Measurements from ENCODE around the gene SLC17A2. TPM values are rescaled to one million over a fixed set of nuclear protein-coding genes. Genes with fewer than 3 reads are reported as not detected.

Gene SLC17A2
- total and polyA plus RNA-seq, 2 of the 13 experiments (the other 11 are each of a cell fraction or from before 2014, with no cell fraction given), result 11.2 to 32.4 TPM

GRCh38 chr6:25962149-25963127 lies 31.9 kb upstream of the SLC17A2 start, which contains the start of gene TRIM38 (continued):
- 0 out of 2 replicates have a peak, but pooled peaks have one; percentile 31 for TF ChIP-seq ZNF709 (CRISPR knock-in tag; IDR thresholded peaks at IDR 0.05)
- 0 out of 2 replicates have a peak, but pooled peaks have one; percentile 26 for TF ChIP-seq ZZZ3 (CRISPR knock-in tag; IDR thresholded peaks at IDR 0.05; ENCODE audit: borderline replicate concordance)
- no peak for TF ChIP-seq ZNF282 (IDR thresholded peaks at IDR 0.05; ENCODE audit: partially characterized antibody)
- TF ChIP-seq, protein P1, sequence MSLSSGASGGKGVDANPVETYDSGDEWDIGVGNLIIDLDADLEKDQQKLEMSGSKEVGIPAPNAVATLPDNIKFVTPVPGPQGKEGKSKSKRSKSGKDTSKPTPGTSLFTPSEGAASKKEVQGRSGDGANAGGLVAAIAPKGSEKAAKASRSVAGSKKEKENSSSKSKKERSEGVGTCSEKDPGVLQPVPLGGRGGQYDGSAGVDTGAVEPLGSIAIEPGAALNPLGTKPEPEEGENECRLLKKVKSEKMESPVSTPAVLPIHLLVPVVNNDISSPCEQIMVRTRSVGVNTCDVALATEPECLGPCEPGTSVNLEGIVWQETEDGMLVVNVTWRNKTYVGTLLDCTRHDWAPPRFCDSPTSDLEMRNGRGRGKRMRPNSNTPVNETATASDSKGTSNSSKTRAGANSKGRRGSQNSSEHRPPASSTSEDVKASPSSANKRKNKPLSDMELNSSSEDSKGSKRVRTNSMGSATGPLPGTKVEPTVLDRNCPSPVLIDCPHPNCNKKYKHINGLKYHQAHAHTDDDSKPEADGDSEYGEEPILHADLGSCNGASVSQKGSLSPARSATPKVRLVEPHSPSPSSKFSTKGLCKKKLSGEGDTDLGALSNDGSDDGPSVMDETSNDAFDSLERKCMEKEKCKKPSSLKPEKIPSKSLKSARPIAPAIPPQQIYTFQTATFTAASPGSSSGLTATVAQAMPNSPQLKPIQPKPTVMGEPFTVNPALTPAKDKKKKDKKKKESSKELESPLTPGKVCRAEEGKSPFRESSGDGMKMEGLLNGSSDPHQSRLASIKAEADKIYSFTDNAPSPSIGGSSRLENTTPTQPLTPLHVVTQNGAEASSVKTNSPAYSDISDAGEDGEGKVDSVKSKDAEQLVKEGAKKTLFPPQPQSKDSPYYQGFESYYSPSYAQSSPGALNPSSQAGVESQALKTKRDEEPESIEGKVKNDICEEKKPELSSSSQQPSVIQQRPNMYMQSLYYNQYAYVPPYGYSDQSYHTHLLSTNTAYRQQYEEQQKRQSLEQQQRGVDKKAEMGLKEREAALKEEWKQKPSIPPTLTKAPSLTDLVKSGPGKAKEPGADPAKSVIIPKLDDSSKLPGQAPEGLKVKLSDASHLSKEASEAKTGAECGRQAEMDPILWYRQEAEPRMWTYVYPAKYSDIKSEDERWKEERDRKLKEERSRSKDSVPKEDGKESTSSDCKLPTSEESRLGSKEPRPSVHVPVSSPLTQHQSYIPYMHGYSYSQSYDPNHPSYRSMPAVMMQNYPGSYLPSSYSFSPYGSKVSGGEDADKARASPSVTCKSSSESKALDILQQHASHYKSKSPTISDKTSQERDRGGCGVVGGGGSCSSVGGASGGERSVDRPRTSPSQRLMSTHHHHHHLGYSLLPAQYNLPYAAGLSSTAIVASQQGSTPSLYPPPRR (CRISPR knock-in tag; IDR thresholded peaks at IDR 0.05; ENCODE audit: borderline replicate concordance), result no peak
- TF ChIP-seq HINFP (CRISPR knock-in tag; IDR thresholded peaks at IDR 0.05; ENCODE audit: low read depth), result no peak
- no peak for TF ChIP-seq MBD4 (IDR thresholded peaks at IDR 0.05; ENCODE audit: borderline replicate concordance, low read length)
- TF ChIP-seq BHLHE40 (IDR thresholded peaks at IDR 0.05; ENCODE audit: low read length), result no peak
- TF ChIP-seq ZNF563 (CRISPR knock-in tag; IDR thresholded peaks at IDR 0.05), result no peak
- TF ChIP-seq ETV6 (CRISPR knock-in tag; conservative IDR thresholded peaks at IDR 0.05), result no peak
- TF ChIP-seq NFYC (CRISPR knock-in tag; IDR thresholded peaks at IDR 0.05), result no peak
- no peak for TF ChIP-seq TCF12 (IDR thresholded peaks at IDR 0.05)
- no peak for TF ChIP-seq TCF12 (CRISPR knock-in tag; IDR thresholded peaks at IDR 0.05)
- TF ChIP-seq ZNF362 (CRISPR knock-in tag; IDR thresholded peaks at IDR 0.05; ENCODE audit: borderline replicate concordance), result no peak; the same call in 1 of the 2 replicates
- no peak for TF ChIP-seq TRIM24 (CRISPR knock-in tag; IDR thresholded peaks at IDR 0.05)
- no peak for TF ChIP-seq NONO (IDR thresholded peaks at IDR 0.05)
- no peak for TF ChIP-seq NONO (CRISPR knock-in tag; conservative IDR thresholded peaks at IDR 0.05)
- no peak for TF ChIP-seq POGZ (CRISPR knock-in tag; IDR thresholded peaks at IDR 0.05)
- TF ChIP-seq SRY (CRISPR knock-in tag; IDR thresholded peaks at IDR 0.05), result no peak
- no peak for TF ChIP-seq MTA1 (CRISPR knock-in tag; IDR thresholded peaks at IDR 0.05; ENCODE audit: borderline replicate concordance)
- TF ChIP-seq RELA (CRISPR knock-in tag; IDR thresholded peaks at IDR 0.05), result no peak
